Osteoblast (primary cell): ENCODE results near the gene UBXN6. TPM values are rescaled to one million over a fixed set of nuclear protein-coding genes. Genes with fewer than 3 reads are reported as not detected.

ENCODE experiments used
- DNase-seq: peaks from one replicate; pipeline ENCODE4 v3.0.0; 2011; ENCODE audit warnings: low spot score, mixed read lengths; ENCODE audit not compliant: insufficient read length; ENCODE audit errors: missing footprints
- H2AFZ ChIP-seq: 2 replicates; pipeline ENCODE4 v1.6.0; 2011; ENCODE audit warnings: mild to moderate bottlenecking, low read length
- H3K27ac ChIP-seq: 2 replicates; pipeline ENCODE4 v1.5.1; 2011; ENCODE audit warnings: mild to moderate bottlenecking, low read depth, low read length, moderate library complexity
- H3K27me3 ChIP-seq: 2 replicates; pipeline ENCODE4 v1.6.0; 2012; ENCODE audit warnings: mild to moderate bottlenecking, control low read depth, inconsistent platforms, low read length, moderate library complexity; ENCODE audit not compliant: insufficient read depth
- H3K36me3 ChIP-seq: 2 replicates; pipeline ENCODE4 v1.5.1; 2011; ENCODE audit warnings: mild to moderate bottlenecking, low read length, control low read depth, moderate library complexity; ENCODE audit not compliant: insufficient read depth
- H3K4me1 ChIP-seq: 2 replicates; pipeline ENCODE4 v1.5.1; 2011; ENCODE audit warnings: mild to moderate bottlenecking, low read length, control low read depth, moderate library complexity; ENCODE audit not compliant: insufficient read depth
- H3K4me2 ChIP-seq: 2 replicates; pipeline ENCODE4 v1.6.0; 2011; ENCODE audit warnings: mild to moderate bottlenecking, low read length; ENCODE audit not compliant: insufficient read depth
- H3K4me3 ChIP-seq: fragments of 200-600 bp; sonication (generic); 3 replicates; pipeline ENCODE4 v1.5.1; 2012; ENCODE audit warnings: mild to moderate bottlenecking, low read length, inconsistent platforms; ENCODE audit not compliant: insufficient read depth
- H3K79me2 ChIP-seq: 2 replicates; pipeline ENCODE4 v1.6.0; 2012; ENCODE audit warnings: mild to moderate bottlenecking, low read length, control low read depth, inconsistent platforms; ENCODE audit not compliant: insufficient read depth
- H3K9me3 ChIP-seq: 2 replicates; pipeline ENCODE4 v1.5.1; 2011; ENCODE audit warnings: low read depth, low read length, control low read depth
- H4K20me1 ChIP-seq: 2 replicates; pipeline ENCODE4 v1.6.0; 2012; ENCODE audit warnings: mild to moderate bottlenecking, low read length, control low read depth; ENCODE audit not compliant: insufficient read depth
- total RNA-seq: library from RNA; depleted of rRNA; stranded (reverse); fragments of >200 nt; gene quantifications from 2 replicates; pipeline ENCODE4 v1.2.3, GENCODE V29; 2012
- TF ChIP-seq, protein P1 (sequence below): IDR thresholded peaks from 2 replicates; pipeline ENCODE4 v1.5.1; 2011; ENCODE audit warnings: mild to moderate bottlenecking, low read depth, low read length, moderate library complexity; ENCODE audit errors: extremely low read depth

UBXN6 gene
- total RNA-seq, 1 donor = 136 TPM

DNA sequence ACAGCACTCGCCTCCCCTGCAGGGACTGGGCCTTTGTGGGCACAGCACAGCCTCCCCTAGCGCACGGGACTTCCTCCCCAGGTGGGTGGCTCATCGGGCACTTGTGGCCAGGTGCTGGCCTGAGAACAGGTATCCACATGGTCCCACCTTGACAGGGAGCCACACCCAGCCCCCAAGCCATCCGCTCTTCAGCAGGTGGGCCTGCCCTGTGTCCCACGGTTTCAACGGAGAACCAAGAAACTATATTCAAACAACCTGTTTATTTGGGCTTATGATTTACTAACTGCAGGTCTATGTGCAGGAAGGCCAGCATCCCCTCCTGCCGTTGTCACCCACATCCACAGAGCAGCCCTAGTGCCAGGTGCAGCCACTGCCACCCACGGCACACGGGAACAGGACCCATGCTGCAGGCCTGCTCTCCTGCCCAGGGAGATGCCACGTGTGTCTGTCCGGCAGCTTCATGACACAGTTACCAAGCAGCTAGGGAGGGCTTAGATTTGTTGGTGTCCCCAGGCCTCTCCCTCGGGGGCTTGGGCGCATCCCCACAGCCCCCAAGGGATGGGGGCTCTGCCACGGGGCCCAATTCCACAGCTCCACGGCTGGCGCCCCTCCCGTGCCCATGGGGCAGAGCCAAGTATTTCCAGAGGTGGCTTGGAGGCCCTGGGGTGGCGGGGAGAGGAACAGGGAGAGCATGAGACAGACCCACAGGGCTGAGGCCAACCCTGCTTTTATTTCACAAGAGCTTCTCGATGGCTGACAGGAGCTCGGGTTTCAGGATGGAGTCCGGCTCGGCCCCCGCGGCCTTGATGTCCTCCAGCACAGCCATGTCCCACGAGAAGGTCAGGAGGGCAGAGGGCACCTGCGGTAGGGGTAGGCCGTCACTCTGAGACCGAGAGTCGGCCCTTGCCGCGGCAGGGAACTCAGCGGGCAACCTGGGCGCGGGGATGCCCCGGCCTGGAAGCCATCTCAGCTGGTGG is 12.5 kb downstream of the UBXN6 start:
- H3K9me3 ChIP-seq = no peaks in the 10 kb centered on the region
- no peak overlapping the region for H3K27ac ChIP-seq
- no peaks in the 10 kb centered on the region for H3K27me3 ChIP-seq
- peak; percentile 76 for DNase-seq
- no peak overlapping the region for H3K4me3 ChIP-seq
- no peak overlapping the region for H3K4me2 ChIP-seq
- peaks cover 52% of the 10 kb centered on the region for H3K36me3 ChIP-seq
- TF ChIP-seq, protein P1, sequence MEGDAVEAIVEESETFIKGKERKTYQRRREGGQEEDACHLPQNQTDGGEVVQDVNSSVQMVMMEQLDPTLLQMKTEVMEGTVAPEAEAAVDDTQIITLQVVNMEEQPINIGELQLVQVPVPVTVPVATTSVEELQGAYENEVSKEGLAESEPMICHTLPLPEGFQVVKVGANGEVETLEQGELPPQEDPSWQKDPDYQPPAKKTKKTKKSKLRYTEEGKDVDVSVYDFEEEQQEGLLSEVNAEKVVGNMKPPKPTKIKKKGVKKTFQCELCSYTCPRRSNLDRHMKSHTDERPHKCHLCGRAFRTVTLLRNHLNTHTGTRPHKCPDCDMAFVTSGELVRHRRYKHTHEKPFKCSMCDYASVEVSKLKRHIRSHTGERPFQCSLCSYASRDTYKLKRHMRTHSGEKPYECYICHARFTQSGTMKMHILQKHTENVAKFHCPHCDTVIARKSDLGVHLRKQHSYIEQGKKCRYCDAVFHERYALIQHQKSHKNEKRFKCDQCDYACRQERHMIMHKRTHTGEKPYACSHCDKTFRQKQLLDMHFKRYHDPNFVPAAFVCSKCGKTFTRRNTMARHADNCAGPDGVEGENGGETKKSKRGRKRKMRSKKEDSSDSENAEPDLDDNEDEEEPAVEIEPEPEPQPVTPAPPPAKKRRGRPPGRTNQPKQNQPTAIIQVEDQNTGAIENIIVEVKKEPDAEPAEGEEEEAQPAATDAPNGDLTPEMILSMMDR = no peak
- H2AFZ ChIP-seq = no peak overlapping the region
- H3K4me1 ChIP-seq = no peaks in the 10 kb centered on the region
- H4K20me1 ChIP-seq = peaks cover 17% of the 10 kb centered on the region
- peaks cover 8% of the 10 kb centered on the region for H3K79me2 ChIP-seq

DNA sequence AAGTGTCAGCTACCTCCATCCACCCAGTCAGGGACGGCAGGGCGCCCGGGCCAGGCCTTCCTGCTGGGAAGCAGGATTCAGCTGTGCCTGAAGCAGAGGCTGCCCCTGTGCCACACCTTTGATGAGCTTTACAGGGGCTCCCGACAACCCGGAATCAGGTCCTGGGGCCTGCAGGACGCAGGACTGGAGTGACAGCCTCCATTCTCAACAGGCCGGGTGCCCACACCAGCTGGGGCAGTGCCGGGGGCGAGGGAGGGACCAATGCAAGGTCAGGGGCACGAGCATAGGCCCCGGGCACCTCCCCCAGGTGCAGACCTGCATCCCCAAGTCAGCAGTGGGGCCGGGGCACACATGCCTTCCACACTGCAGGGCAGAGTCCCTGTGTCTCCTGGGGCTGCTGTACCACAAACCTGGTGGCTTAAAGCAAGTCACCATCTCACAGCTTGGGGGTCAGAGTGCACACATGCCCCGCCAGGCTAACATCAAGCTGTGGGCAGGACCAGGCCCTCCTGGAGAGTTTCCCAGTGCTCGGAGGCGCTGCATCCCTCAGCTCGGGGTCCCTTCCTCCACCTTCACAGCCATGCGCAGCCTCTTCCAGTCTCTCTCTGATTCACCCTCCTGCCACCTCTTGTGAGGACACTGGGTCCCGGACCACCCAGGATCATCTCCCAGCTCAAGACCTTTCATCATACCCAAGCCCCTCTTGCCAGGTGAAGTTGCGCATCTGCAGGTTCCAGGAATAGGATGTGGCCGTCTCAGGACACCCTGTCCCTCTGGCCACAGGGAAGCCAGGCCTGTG is 13.4 kb downstream of the UBXN6 start:
- Histone ChIP-seq H3K36me3 (peaks cover 45% of the 10 kb centered on the region), H4K20me1 (peaks cover 13% of the 10 kb centered on the region), H3K27me3 (no peaks in the 10 kb centered on the region), H3K9me3 (no peaks in the 10 kb centered on the region), H3K4me2 (no peak overlapping the region), H3K4me3 (no peak overlapping the region), H2AFZ (no peak overlapping the region), H3K27ac (no peak overlapping the region), H3K4me1 (no peaks in the 10 kb centered on the region), H3K79me2 (peaks cover 3% of the 10 kb centered on the region)
- TF ChIP-seq, protein P1 = no peak
- DNase-seq = peak; percentile 65

- Histone ChIP-seq H2AFZ (no peak overlapping the region), H3K36me3 (peaks cover 35% of the 10 kb centered on the region), H3K27ac (no peak overlapping the region), H3K4me1 (no peaks in the 10 kb centered on the region), H3K27me3 (no peaks in the 10 kb centered on the region), H3K4me3 (no peak overlapping the region), H4K20me1 (peaks cover 10% of the 10 kb centered on the region), H3K9me3 (no peaks in the 10 kb centered on the region), H3K4me2 (no peak overlapping the region), H3K79me2 (no peaks in the 10 kb centered on the region)
- TF ChIP-seq, protein P1 = no peak
- DNase-seq = peak; percentile 63
These were observed 14.4 kb downstream of the UBXN6 start for GRCh38 chr19:4443188-4443587.

GRCh38 chr19:4442819-4443146 is 14.8 kb downstream of the UBXN6 start:
- no peak overlapping the region for H3K27ac ChIP-seq
- H3K4me3 ChIP-seq = no peak overlapping the region
- H3K36me3 ChIP-seq = peaks cover 31% of the 10 kb centered on the region
- H4K20me1 ChIP-seq = peaks cover 10% of the 10 kb centered on the region
- no peak overlapping the region for H2AFZ ChIP-seq
- DNase-seq = peak; percentile 74
- no peaks in the 10 kb centered on the region for H3K27me3 ChIP-seq
- TF ChIP-seq, protein P1 = no peak
- no peaks in the 10 kb centered on the region for H3K79me2 ChIP-seq
- no peaks in the 10 kb centered on the region for H3K4me1 ChIP-seq
- no peak overlapping the region for H3K4me2 ChIP-seq
- H3K9me3 ChIP-seq = no peaks in the 10 kb centered on the region
